NCI-H526 (cell line): ENCODE measurements around the gene RNGTT.

ENCODE experiments used
- DNase-seq, 2 experiments: peaks; one replicate each; lab custom pipeline; 2025; lab: John Stamatoyannopoulos, UW

Gene RNGTT

GRCh38 chr6:88561034-88561953, 402.1 kb downstream of the RNGTT start:
- no peak for DNase-seq
